ENCODE results near the gene RSPO4. TPM values are rescaled to one million over a fixed set of nuclear protein-coding genes. Genes with fewer than 3 reads are reported as not detected.

The RSPO4 gene
- polyA plus RNA-seq, 1 donor (not counting 4 experiments of a cell fraction or from before 2014, with no cell fraction given): not detected

GRCh38 chr20:919491-919916, 82.6 kb downstream of the RSPO4 start:
- no peak for TF ChIP-seq EZH2 (IDR thresholded peaks at IDR 0.05; ENCODE audit: low read length)
- no peak for TF ChIP-seq CTCF (optimal IDR thresholded peaks at IDR 0.05 in 1 of 3, IDR thresholded peaks at IDR 0.05 in 1 of 3, conservative IDR thresholded peaks at IDR 0.05 in 1 of 3; ENCODE audit: extremely low read depth in 1 of 3, insufficient read depth in 2 of 3, low read length in 3 of 3)
- Histone ChIP-seq H3K27me3 (ENCODE audit: control insufficient read depth, extremely low read depth, insufficient read depth, low read length) (peaks cover 17% of the 10 kb centered on the region), H2AFZ (ENCODE audit: control insufficient read depth, low read length) (no peak overlapping the region), H4K20me1 (ENCODE audit: control insufficient read depth, extremely low read depth, insufficient read depth, low read length) (no peaks in the 10 kb centered on the region), H3K9me3 (ENCODE audit: control insufficient read depth, low read depth, low read length) (no peaks in the 10 kb centered on the region), H3K27ac (ENCODE audit: control insufficient read depth, insufficient read depth, low read length) (no peak overlapping the region), H3K9me1 (ENCODE audit: control insufficient read depth, extremely low read depth, insufficient read depth, low read length) (no peaks in the 10 kb centered on the region), H3K4me3 (ENCODE audit: control insufficient read depth in 2 of 3, extremely low read depth in 1 of 3, insufficient read depth in 2 of 3, low read depth in 1 of 3, low read length in 3 of 3) (no peak overlapping the region), H3K79me2 (ENCODE audit: control insufficient read depth, insufficient read depth, low read length) (no peaks in the 10 kb centered on the region), H3K36me3 (ENCODE audit: control insufficient read depth in 2 of 2, extremely low read depth in 1 of 2, insufficient read depth in 2 of 2, low read length in 2 of 2) (no peaks in the 10 kb centered on the region), H3K4me1 (ENCODE audit: control insufficient read depth, extremely low read depth, insufficient read depth, low read length) (no peaks in the 10 kb centered on the region), H3K9ac (ENCODE audit: control insufficient read depth, extremely low read depth, insufficient read depth, low read length) (no peak overlapping the region), H3K4me2 (ENCODE audit: control insufficient read depth, extremely low read depth, insufficient read depth, low read depth, low read length) (no peak overlapping the region)
- dilution Hi-C loops (cut with MboI; ENCODE audit: extremely low pct_ligation_motif_present, low sequenced_read_pairs): no loop called here
- FAIRE-seq (no peak), DNase-seq (ENCODE audit: low read depth, low spot score) (no peak)

GRCh38 chr20:917416-917815, 84.7 kb downstream of the RSPO4 start:
- no peak overlapping the region for H2AFZ ChIP-seq (ENCODE audit: control insufficient read depth, low read length)
- no peak overlapping the region for H3K27ac ChIP-seq (ENCODE audit: control insufficient read depth, insufficient read depth, low read length)
- H3K27me3 ChIP-seq (ENCODE audit: control insufficient read depth, extremely low read depth, insufficient read depth, low read length): peaks cover 21% of the 10 kb centered on the region
- H3K4me1 ChIP-seq (ENCODE audit: control insufficient read depth, extremely low read depth, insufficient read depth, low read length): no peaks in the 10 kb centered on the region
- FAIRE-seq: no peak
- no peaks in the 10 kb centered on the region for H3K36me3 ChIP-seq (ENCODE audit: control insufficient read depth in 2 of 2, extremely low read depth in 1 of 2, insufficient read depth in 2 of 2, low read length in 2 of 2)
- no peak for DNase-seq (ENCODE audit: low read depth, low spot score)
- H3K9ac ChIP-seq (ENCODE audit: control insufficient read depth, extremely low read depth, insufficient read depth, low read length): no peak overlapping the region
- no peaks in the 10 kb centered on the region for H3K9me3 ChIP-seq (ENCODE audit: control insufficient read depth, low read depth, low read length)
- H3K4me3 ChIP-seq (ENCODE audit: control insufficient read depth in 2 of 3, extremely low read depth in 1 of 3, insufficient read depth in 2 of 3, low read depth in 1 of 3, low read length in 3 of 3): no peak overlapping the region
- no peaks in the 10 kb centered on the region for H3K79me2 ChIP-seq (ENCODE audit: control insufficient read depth, insufficient read depth, low read length)
- dilution Hi-C loops (cut with MboI; ENCODE audit: extremely low pct_ligation_motif_present, low sequenced_read_pairs): no loop called here
- H3K4me2 ChIP-seq (ENCODE audit: control insufficient read depth, extremely low read depth, insufficient read depth, low read depth, low read length): no peak overlapping the region
- TF ChIP-seq EZH2 (IDR thresholded peaks at IDR 0.05; ENCODE audit: low read length) (no peak), CTCF (optimal IDR thresholded peaks at IDR 0.05 in 1 of 3, IDR thresholded peaks at IDR 0.05 in 1 of 3, conservative IDR thresholded peaks at IDR 0.05 in 1 of 3; ENCODE audit: extremely low read depth in 1 of 3, insufficient read depth in 2 of 3, low read length in 3 of 3) (no peak)
- H3K9me1 ChIP-seq (ENCODE audit: control insufficient read depth, extremely low read depth, insufficient read depth, low read length): no peaks in the 10 kb centered on the region
- H4K20me1 ChIP-seq (ENCODE audit: control insufficient read depth, extremely low read depth, insufficient read depth, low read length): no peaks in the 10 kb centered on the region

Data from keratinocyte (primary cell).